Stimulated activated CD4-positive, alpha-beta T cell treated with anti-CD3 and anti-CD28 coated beads, Interleukin-1b, Interleukin-23, amount 100 ng/mL, for 24 hours (primary cell): Measurements from ENCODE around the gene RPL34.
A peak's percentile ranks its signal among the peaks of the same experiment; 100 is the strongest.
"Not testable (repeated sequence)": the region's sequence is repeated elsewhere in the genome, so short reads cannot be mapped to it uniquely, and the experiment has no call there.

Experiments
- DNase-seq, 4 experiments: peaks; one replicate each; pipeline ENCODE4 v3.0.0-alpha.2; 2020; ENCODE audit warnings: low read depth in 4 of 4, low spot score in 1 of 4

The RPL34 gene

DNA sequence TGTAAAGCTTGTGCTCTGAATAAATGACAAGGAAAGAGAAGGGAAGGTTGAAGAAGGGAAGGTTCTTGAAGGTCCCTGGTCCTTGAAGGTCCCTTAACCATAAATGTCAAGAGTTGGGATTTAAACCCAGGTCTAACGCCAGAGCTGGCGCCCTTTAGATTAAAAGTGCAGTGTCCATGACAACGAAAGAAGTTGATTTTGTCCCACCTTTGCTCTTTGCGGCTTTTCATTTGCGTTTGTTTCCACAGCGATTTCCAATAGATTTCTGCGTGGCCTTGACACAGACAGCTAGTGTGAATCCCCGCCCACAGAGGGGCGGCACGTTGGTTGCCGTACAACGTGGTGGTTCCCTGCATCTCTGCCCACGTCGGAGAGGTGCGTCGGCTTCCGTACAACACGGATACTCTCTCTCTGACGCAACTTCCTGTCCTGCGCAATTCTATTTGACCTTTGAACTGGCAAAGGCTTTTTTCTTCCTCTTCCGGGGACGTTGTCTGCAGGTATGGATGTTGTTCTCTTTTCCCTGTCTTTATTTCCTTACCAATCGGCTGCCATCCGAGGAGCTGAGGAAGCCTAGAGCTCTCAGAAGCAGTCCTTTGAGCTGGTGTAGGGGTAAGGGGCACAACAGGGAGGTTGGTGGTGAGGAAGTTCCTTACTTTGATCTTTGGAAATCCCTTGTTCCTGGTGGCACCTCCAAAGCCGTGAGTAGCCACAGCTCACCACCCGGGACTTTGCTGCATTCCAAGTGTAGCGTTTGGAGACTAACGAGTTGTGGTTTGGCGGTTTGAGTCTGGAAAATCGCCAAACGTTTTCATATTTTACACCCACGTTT is at the start of gene RPL34:
Gene RPL34, plus strand, starts transcription at position 476 of the 832 bp plus-strand sequence. CDS start 1,384 bp downstream, outside the sequence.
- peak; percentile 91 to 96 (median 95) for DNase-seq

DNA sequence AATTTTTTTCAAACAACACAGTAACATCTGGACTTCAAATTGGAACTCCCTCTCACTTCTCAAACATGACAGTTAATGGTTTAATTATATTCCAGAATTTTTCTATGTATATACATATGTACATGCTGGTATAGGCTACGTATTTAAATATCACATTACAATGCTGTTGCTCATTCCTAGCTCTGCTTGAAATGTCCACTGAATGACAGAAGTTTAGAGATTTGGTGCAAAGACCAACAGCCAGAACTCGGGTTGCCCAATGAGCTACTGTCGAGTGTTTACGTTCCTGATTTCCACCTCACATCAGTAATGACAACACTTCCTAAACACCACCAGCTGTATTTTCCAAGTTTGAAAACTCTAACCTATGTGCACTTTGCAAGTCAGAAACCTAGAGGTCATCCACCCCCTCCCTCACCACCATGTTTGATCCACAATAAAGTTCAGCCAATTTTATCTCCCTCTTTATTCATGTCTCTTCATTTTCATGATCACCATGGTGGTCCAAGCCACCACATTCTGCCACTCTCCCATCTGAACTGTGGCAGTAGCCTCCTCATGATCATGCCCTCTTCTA is 49.3 kb upstream of the RPL34 start:
- no peak for DNase-seq

DNA sequence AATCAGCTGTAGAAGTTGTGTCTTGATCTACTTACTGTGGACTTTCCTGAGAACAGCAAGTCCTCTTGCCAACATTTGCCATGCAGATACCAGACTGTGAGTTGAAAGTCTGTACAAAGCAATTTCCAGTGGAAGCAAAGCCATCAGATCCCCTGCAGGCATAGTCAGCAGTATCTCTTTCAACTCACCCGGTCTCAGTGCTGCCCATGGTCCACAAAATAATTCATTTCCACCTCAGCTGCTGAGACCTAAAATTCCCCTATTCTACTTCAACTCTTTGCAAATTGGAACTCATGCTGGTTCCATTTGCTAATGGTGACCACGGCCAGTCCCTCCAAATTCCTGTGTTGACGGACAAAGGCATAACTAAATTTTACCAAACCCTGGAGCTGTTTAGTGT is 46.0 kb upstream of the RPL34 start:
- DNase-seq = no peak

DNA sequence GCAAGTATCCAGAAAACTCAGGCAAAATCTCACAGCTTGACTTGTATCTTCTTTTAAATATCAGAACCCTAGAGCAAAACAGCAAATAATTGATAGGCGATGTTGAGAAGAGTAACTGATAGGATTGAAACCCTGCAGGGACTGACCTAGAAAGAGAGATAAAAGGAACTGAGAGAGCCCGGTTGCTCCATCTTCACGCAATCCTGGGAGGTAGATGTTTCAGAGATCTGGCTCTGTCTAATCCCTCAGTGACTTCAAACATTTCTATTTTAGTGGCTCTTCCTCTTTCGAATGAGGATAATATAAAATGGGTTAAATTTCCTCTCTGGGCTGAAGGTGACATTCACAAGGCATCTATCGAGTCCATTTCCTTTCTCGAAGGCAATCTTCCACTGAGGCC is 39.3 kb upstream of the RPL34 start:
- no peak for DNase-seq

DNA sequence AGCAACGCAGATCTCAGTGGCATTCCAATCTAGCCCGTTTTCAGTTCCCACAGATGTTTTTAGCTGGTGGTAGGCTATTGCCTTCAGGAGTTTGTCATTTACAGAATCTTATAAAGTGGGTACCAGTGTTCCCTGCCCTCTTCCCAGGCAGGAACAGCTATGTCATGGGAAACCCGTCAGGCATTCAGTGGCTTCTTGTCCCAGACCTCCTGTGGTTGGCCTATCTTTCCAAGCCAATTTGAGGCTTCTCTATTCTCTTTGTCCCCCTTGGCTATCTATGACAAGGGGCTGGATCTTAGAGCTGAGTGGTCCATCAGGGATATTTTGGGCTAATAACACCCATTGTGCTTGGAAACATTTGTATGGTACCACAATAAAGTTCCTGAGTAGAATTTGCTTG is 33.6 kb upstream of the RPL34 start:
- no peak for DNase-seq

DNA sequence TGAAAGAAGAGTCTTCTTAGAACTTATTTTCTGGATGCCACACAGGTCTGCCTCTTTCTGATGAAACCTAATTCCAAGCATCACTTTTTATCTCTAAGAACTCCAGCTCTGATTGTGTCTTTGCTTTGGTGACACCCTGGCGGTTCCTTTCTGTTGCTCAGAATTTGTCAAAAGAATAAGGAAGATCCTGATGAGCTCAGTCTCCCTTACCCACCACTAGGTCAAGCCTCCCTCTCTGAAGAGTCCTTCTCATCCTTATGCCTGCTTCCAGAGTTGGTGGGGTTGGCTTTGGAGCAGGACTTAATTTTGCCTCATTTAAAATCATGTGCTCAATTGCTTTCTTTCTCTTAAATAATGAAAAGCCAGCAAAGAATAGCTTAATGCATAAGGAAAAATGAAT is 31.5 kb upstream of the RPL34 start:
- DNase-seq = no peak

DNA sequence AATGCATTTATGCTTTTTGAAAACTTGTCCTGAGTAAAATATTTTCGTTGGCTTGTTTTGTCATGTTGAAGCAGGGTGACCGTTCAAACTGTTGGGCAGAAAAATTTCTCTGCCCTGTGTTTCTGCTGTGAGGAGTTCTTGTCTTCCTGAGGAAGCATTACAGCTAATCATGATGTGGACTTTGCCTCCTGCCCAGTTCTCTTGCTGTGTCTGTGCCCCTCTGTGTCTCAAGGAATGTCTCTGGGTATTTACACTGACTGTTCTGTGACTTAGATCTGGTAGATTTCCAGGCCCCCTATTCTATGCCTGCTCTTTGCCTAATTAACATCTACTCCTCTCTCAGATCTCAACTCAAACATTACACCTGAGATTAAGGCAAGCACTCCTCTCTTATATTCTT is 30.4 kb upstream of the RPL34 start:
- no peak for DNase-seq

DNA sequence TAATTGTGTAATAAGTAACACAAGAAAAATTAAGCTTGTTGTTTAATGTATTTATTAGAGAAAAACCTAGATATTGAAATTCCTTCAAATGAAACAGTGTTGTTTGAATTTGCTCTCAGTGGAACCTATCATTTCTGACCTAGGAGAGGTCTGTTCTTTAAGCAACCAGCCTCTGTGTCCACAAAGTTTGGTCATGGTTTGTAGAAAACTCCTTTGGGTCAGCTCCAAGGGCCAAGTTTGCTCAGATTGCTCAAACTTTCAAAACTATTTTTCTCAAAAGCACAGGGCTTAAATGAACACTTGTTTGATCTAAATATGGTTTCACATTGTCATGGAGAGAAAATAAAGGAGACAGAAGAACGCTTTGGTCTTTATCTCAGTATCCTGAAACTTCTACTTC is 29.6 kb upstream of the RPL34 start:
- no peak for DNase-seq

DNA sequence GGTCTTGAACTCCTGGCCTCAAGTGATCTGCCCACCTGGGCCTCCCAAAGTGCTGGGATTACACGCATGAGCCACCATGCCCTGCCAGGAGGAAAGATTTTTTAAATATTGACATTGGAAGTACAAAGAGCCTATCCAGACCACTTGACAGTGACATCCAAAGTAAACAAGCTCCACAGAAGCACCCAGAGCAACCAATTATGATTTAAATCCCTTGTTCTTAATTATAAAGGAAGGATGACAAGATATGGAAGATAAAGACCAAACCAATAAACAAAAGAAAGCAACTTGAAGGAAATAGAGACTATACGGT is 27.7 kb upstream of the RPL34 start:
- no peak for DNase-seq

DNA sequence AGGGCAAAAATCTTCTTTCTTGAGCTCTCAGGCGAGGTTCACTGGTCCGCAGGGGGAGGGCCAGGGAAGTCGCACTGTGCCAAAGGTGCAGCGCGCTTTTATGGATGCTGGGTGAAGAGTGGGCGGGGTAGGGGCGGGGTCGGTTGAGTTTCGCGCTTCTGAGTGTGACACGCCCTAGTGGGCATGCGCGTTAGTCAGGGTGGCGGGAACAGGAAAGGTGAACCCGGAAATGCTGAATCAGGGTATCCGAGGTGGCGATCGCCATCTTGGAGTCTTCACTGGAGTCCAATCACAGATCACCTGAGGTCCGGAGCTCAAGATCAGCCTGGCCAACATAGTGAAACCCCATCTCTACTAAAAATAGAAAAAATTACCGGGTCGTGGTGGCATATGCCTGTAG is 26.1 kb upstream of the RPL34 start:
- DNase-seq = not testable (repeated sequence)

DNA sequence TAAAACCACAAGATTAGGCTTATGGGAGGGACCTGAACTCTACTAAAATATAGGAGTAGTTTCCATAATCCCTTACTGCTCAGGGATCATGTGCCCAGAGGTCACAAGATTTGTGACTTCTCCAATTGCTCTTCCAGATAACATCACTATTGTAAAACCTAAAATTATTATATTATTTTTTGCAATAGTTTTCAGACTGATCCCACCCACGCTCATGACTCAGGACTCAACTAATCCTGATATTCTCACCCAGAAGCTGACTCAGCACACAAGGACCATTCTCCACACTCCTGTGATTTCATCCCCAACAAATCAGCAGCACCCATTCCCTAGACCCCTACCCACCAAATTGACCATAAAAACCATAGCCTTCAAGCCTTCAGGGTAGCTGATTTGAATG is 24.0 kb upstream of the RPL34 start:
- DNase-seq = no peak

DNA sequence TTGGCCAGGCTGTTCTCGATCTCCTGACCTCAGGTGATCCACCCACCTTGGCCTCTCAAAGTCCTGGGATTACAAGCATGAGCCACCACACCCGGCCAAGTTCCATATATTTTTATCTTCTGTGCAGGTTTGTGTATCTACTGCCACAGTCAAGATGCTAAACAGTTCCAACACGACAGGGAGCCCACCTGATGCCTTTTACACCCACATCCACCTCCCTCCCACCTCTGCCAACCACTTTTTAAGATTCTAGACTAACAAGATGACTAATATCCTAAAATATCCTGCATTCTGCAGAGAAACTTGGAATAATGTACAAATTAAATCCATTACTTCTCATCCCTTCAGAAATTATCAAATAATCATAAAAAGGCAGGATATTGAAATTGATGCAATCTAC is 19.3 kb upstream of the RPL34 start:
- no peak for DNase-seq

DNA sequence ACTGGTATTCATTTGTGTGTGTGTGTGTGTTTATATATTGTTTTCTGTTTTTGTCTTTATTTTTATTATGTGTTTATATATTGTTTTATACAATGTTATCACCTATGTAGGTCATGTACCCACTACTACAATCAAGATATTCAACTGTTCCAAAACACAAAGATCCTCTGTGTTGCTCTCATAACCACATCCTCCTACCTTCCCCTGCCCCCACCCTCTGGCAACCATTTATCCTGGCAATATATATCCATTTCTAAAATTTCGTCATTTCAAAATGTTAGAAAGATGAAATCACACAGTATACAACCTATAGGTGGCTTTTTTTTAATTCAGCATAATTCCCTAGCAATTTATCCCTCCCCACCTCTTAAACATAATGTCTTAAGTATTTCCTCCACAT is 18.8 kb upstream of the RPL34 start:
- no peak for DNase-seq

DNA sequence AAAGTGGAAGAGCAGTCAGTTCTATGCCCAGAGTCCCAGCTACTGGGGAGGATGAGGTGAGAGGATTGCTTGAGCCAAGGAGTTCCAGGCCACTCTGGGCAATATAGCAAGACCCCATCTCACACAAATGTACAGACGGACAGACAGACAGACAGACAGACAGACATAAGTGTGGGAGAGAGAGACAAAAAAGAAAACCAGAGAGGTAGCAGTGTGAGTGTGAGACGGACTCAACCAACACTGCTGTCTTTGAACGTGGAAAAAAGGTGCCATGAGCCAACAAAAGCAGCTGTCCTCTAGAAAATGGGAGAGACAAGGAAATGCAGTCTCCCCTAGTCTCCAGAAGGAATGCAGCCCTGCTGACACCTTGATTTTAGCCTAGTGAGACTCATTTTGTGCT is 18.2 kb upstream of the RPL34 start:
- no peak for DNase-seq

DNA sequence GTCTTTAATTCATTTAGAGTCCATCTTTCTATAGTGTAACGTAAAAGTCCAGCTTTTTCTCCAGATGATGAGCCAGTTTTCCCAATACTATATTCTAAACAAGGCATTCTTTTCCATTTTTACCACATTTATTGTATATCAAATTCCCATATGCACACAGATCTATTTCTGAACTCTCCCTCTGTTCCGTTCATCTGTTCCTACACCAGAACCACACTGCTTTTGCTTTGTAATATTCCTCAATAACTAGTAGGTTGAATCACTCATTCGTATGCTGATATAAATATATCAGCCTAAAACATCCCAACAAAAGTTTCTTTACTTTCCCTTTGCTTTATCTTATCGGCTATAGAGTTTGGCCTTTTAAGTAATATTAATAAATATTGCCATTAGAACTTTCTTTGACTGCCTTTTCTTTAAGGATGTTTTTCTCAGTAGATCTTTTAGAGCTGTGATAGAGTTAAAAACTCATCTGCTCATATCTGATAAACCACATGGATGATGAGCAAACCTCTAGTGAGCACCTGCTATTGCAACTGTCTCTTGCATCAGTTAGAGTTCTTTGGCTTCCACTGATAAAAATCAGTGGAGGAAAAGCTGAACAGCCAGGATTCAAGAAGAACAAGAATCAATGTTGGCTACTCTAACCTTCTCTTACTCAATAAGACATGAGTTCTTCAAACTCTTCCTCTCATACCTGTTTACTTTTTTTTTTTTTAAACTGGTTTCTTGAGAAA is 13.1 kb upstream of the RPL34 start:
- DNase-seq = no peak

DNA sequence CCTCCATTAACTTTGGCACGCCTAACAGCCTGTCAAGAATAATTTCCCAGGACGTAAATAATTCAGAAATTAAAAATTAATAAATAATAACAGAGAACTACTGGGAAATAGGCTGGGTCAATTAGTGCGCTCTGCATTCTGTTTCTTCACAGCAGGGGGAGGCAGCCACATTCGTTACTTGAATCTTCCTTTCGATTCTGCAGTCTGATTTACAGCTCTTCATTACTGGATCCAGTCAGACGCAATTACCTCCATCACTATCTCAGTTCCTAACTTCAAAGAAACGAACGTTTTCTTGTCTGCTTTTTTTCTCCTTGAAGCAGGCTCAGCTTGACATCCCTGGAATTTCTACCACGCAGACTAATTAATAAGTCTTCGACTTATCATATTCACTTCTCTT is 9.0 kb upstream of the RPL34 start:
- DNase-seq = no peak

DNA sequence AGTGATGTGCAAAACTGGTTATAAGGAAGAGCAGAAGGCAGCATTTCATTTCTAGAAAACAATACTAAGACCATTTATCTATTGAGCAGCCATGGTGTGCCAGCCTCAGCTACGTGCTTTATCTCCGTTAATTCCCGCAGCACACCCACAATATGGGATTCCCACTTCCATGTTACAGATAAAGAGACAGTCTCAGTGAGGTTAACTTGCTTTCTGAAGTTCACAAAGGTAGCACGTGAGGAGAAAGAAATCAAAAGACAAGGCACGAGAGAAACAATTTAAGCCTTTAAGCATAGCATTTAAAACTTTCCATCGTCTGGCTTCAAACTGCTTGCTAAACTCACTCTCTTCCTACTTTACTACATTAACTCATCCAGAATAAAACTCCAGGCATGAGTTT is 8.0 kb upstream of the RPL34 start:
- no peak for DNase-seq

DNA sequence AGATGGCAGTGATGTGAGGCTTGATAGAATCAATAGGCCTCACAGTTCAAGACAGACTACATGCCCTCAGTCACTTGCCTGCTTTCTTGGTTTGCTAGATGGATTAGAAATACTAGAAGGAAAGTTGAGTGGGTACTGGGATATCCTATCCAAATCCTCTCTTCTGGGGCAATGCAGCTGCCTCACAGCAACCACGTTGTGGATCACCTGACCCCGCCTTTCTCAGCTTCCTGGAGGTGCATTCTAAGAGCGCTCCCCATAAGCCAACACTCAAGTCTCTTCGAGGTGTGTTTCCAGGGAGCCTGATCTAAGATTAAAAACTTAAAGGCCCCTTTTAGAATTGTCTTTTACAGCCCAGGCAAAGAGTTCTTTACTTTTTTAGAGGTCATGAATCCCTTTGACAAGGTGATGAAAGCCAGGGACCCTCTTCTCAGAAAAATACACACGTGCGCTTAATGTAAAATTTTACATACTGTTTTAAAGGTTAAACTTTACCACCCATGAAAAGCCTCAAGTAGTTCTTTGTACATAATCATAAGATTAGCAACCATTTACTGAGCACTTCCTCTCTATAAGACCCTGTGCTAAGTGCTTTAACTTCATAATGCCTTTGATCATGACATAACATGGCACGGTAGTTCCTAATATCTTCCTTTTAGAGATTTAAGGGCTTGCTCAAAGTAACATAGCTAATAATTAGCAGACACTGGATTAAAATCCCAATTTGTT is 840 bp upstream of the RPL34 start:
- peak in 2 of 4 experiments; percentile 21 to 28 for DNase-seq

DNA sequence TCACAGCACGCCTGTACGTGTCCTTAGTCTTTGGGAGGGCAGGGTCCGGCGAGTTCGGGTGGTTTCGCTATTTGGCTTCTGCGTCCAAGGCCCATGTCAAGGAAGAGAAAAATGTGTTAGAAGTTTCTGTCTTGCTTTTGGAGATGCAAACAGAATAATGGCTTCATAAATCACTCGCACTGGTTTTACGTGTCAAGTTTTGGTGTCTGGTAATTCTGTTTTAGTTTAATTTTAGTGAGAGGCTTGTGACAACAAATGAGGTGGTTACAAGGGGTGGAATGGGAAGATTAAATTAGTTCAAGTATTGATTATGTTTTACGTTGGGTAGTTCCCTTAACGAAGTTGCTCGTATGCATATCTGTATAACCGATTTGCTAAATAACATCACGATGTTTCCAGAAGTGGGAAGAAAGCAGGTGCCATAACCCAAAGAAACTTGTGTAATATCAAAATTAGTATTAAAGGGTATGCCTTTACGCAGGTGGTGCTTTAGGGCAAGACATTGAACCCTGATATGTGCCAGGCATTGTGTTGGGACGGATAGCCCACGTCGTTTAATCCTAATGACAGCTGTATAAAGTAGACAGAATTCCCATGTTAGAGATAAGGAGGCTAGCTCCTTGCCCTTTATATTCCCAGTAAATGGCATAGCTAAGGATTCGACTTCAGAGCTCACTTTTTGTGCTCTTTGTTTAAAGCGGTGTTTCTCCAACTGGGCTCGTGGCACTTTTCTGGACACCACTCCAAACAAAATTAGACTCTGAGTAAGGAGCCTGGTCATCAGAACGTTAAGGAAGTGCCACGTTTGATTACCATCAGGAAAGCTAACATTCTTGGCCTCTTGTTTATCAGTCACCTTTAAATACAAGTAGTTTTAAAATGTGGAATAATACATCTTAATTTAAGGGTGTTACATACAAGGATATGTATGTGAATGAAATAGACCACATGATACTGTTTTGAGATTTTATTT is 843 bp downstream of the RPL34 start:
- no peak for DNase-seq

DNA sequence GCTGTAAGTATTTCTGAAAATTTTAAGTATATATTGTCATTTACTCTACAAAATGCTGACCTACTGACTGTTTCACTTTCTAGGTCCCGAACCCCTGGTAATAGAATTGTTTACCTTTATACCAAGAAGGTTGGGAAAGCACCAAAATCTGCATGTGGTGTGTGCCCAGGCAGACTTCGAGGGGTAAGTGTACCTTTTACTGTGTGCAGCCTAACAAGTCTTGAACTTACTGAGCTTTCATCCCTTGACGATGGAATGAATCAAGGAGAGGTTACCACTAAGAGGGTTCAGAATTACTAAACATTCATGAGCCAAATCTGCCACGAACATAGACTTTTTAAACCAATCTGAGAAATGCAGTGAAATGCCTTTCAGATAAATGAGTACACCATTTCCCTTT is 1.6 kb downstream of the RPL34 start:
- no peak for DNase-seq

DNA sequence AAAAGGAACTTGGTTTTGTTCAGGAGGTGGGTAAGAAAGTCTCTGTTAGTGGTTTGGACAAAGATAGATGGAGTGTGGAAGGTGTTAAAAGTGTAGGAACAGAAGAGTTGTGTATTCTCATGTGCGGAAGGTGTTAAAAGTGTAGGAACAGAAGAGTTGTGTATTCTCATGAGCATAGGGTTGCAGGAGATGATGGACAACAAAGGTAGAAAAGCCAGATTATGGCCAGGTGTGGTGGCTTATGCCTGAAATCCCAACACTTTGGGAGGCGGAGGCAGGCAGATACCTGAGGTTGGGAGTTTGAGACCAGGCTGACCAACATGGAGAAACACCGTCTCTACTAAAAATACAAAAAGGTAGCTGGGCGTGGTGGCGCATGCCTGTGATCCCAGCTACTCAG is 2.5 kb downstream of the RPL34 start:
- DNase-seq = no peak
